ENCODE results near the gene CCDC24.
A peak's percentile ranks its signal among the peaks of the same experiment; 100 is the strongest.

Gene CCDC24

GRCh38 chr1:43991476-43992231, at the start of gene CCDC24:
Gene CCDC24 (plus strand): TSS chr1:43991599. CDS start chr1:43991879, 280 bp downstream.
- DNase-seq: peak; percentile 83

- no peak for DNase-seq
Measured at GRCh38 chr1:43942411-43942810, 49.0 kb upstream of the CCDC24 start.

- no peak for DNase-seq
Measured at GRCh38 chr1:43944860-43945259, 46.5 kb upstream of the CCDC24 start.

GRCh38 chr1:43945674-43946235, 45.6 kb upstream of the CCDC24 start:
- DNase-seq: no peak

- peak; percentile 97 for DNase-seq
Measured at GRCh38 chr1:43946236-43947060, 45.0 kb upstream of the CCDC24 start, which contains the start of gene IPO13. Gene IPO13 (plus strand): TSS chr1:43946950. CDS start chr1:43947601, 651 bp downstream.

GRCh38 chr1:43947061-43947873, 44.1 kb upstream of the CCDC24 start:
- DNase-seq: no peak

GRCh38 chr1:43947874-43948437, 43.4 kb upstream of the CCDC24 start:
- no peak for DNase-seq

GRCh38 chr1:43949678-43950077, 41.7 kb upstream of the CCDC24 start:
- DNase-seq: no peak

- DNase-seq: no peak
Measured at GRCh38 chr1:43951021-43951985, 40.1 kb upstream of the CCDC24 start.

GRCh38 chr1:43952731-43953346, 38.6 kb upstream of the CCDC24 start:
- no peak for DNase-seq

GRCh38 chr1:43953361-43953760, 38.0 kb upstream of the CCDC24 start:
- no peak for DNase-seq

- no peak for DNase-seq
Measured at GRCh38 chr1:43954036-43954435, 37.4 kb upstream of the CCDC24 start.

- DNase-seq: no peak
Measured at GRCh38 chr1:43956234-43956633, 35.2 kb upstream of the CCDC24 start.

- no peak for DNase-seq
Measured at GRCh38 chr1:43957407-43958040, 33.9 kb upstream of the CCDC24 start.

GRCh38 chr1:43958351-43959255, 32.8 kb upstream of the CCDC24 start:
- DNase-seq: no peak

- DNase-seq: no peak
Measured at GRCh38 chr1:43960798-43961197, 30.6 kb upstream of the CCDC24 start.

GRCh38 chr1:43961692-43962091, 29.7 kb upstream of the CCDC24 start:
- no peak for DNase-seq

- DNase-seq: no peak
Measured at GRCh38 chr1:43962324-43962723, 29.1 kb upstream of the CCDC24 start.

- DNase-seq: no peak
Measured at GRCh38 chr1:43963006-43963405, 28.4 kb upstream of the CCDC24 start.

Data from activated CD4-positive, CD25-positive, alpha-beta regulatory T cell treated with anti-CD3 and anti-CD28 coated beads, Interleukin-2, amount 50 U/mL, for 72 hours (primary cell).